A673 (cell line): ENCODE measurements around the gene NEMP2. TPM values are rescaled to one million over a fixed set of nuclear protein-coding genes. Genes with fewer than 3 reads are reported as not detected.

Source experiments
- BruUV-seq: library from RNA; stranded (reverse); fragments of 400-500 nt; replicated peaks from 2 replicates; lab custom pipeline; 2021; lab: Mats Ljungman, UMichigan
- CTCF ChIA-PET: fragments of 300-600 bp; sonication (Branson Sonifier 250); formaldehyde crosslinking; loops from one replicate; lab custom pipeline; 2022; ENCODE audit warnings: antibody characterized with exemption; lab: Charles Lee
- POLR2A ChIA-PET: fragments of 300-600 bp; sonication (Branson Sonifier 250); formaldehyde crosslinking; loops from one replicate; lab custom pipeline; 2022; ENCODE audit warnings: antibody characterized with exemption; ENCODE audit not compliant: low non-redundant PET; lab: Charles Lee
- DNase-seq: peaks from one replicate; pipeline ENCODE4 v3.0.0-alpha.2; 2015; ENCODE audit warnings: low spot score
- H3K27ac ChIP-seq: fragments of 200-600 bp; sonication (generic); 2 replicates; pipeline ENCODE4 v1.5.1; 2016; ENCODE audit warnings: mixed run types, low read depth, mild to moderate bottlenecking, mixed read lengths, antibody characterized with exemption, low read length; ENCODE audit not compliant: poor library complexity, severe bottlenecking
- H3K27me3 ChIP-seq: fragments of 200-600 bp; sonication (generic); replicated peaks from 2 replicates; pipeline ENCODE4 v1.6.1; 2017; ENCODE audit warnings: mixed run types, low read depth, mild to moderate bottlenecking, mixed read lengths, antibody characterized with exemption, low read length; ENCODE audit not compliant: insufficient read depth, poor library complexity
- H3K36me3 ChIP-seq: fragments of 200-600 bp; sonication (generic); 2 replicates; pipeline ENCODE4 v1.6.1; 2016; ENCODE audit warnings: mixed run types, mild to moderate bottlenecking, mixed read lengths, antibody characterized with exemption, low read length; ENCODE audit not compliant: insufficient read depth, poor library complexity, severe bottlenecking
- H3K4me1 ChIP-seq: fragments of 200-600 bp; sonication (generic); 2 replicates; pipeline ENCODE4 v1.6.1; 2017; ENCODE audit warnings: mixed run types, mild to moderate bottlenecking, mixed read lengths, antibody characterized with exemption, low read length; ENCODE audit not compliant: insufficient read depth, poor library complexity, severe bottlenecking
- H3K4me3 ChIP-seq: fragments of 200-600 bp; sonication (generic); 2 replicates; pipeline ENCODE4 v1.5.1; 2016; ENCODE audit warnings: low read depth, mixed run types, mild to moderate bottlenecking, mixed read lengths, low read length; ENCODE audit not compliant: poor library complexity, severe bottlenecking
- H3K9me3 ChIP-seq: fragments of 200-600 bp; sonication (generic); 2 replicates; pipeline ENCODE4 v1.6.1; 2016; ENCODE audit warnings: mixed run types, low read depth, mild to moderate bottlenecking, mixed read lengths, antibody characterized with exemption, low read length; ENCODE audit not compliant: poor library complexity, severe bottlenecking
- EZH2 ChIP-seq: fragments of 200-600 bp; sonication (generic); IDR thresholded peaks from 2 replicates; pipeline ENCODE4 v1.6.1; 2017; ENCODE audit warnings: borderline replicate concordance, low read depth, mild to moderate bottlenecking, mixed read lengths, antibody characterized with exemption, low read length; ENCODE audit not compliant: poor library complexity, severe bottlenecking
- intact Hi-C: fragments of 100-400 bp; cut with micrococcal nuclease; formaldehyde crosslinking; loops from one replicate; pipeline ENCODE4 v1.10.0; 2022; ENCODE audit not compliant: unreplicated experiment
- total RNA-seq: library from RNA; stranded (reverse); gene quantifications from 2 replicates; pipeline ENCODE4 v1.2.3, GENCODE V29; 2021
- TF ChIP-seq, protein P1 (sequence below): fragments of 300-800, 200-600 bp; sonication (generic); conservative IDR thresholded peaks from 2 replicates; pipeline ENCODE4 v1.5.1; 2017; ENCODE audit warnings: low read depth, mild to moderate bottlenecking, antibody characterized with exemption, low read length, moderate library complexity, mixed read lengths

NEMP2 gene
- total RNA-seq, 1 experiment from 2014 or later: 12.6 TPM

GRCh38 chr2:190527214-190527613 is 7.3 kb downstream of the NEMP2 start:
- no peaks in the 10 kb centered on the region for H3K36me3 ChIP-seq
- POLR2A ChIA-PET: no interaction called here
- no peaks in the 10 kb centered on the region for H3K9me3 ChIP-seq
- no peaks in the 10 kb centered on the region for H3K27me3 ChIP-seq
- no peak for TF ChIP-seq EZH2
- no TSS peak for BruUV-seq
- no peak overlapping the region for H3K4me3 ChIP-seq
- CTCF ChIA-PET: no interaction called here
- no peak for DNase-seq
- H3K4me1 ChIP-seq: peaks cover 16% of the 10 kb centered on the region
- H3K27ac ChIP-seq: no peak overlapping the region
- intact Hi-C loops: no loop called here

- Histone ChIP-seq H3K27ac (no peak overlapping the region), H3K4me1 (peaks cover 13% of the 10 kb centered on the region), H3K4me3 (no peak overlapping the region), H3K36me3 (no peaks in the 10 kb centered on the region), H3K27me3 (no peaks in the 10 kb centered on the region), H3K9me3 (no peaks in the 10 kb centered on the region)
- DNase-seq: no peak
- no TSS peak for BruUV-seq
- POLR2A ChIA-PET: no interaction called here
- TF ChIP-seq EZH2: no peak
- TF ChIP-seq, protein P1, sequence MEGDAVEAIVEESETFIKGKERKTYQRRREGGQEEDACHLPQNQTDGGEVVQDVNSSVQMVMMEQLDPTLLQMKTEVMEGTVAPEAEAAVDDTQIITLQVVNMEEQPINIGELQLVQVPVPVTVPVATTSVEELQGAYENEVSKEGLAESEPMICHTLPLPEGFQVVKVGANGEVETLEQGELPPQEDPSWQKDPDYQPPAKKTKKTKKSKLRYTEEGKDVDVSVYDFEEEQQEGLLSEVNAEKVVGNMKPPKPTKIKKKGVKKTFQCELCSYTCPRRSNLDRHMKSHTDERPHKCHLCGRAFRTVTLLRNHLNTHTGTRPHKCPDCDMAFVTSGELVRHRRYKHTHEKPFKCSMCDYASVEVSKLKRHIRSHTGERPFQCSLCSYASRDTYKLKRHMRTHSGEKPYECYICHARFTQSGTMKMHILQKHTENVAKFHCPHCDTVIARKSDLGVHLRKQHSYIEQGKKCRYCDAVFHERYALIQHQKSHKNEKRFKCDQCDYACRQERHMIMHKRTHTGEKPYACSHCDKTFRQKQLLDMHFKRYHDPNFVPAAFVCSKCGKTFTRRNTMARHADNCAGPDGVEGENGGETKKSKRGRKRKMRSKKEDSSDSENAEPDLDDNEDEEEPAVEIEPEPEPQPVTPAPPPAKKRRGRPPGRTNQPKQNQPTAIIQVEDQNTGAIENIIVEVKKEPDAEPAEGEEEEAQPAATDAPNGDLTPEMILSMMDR: no peak
- CTCF ChIA-PET: no interaction called here
- intact Hi-C loops: no loop called here
These were observed 8.3 kb downstream of the NEMP2 start for GRCh38 chr2:190526105-190526750.

DNA sequence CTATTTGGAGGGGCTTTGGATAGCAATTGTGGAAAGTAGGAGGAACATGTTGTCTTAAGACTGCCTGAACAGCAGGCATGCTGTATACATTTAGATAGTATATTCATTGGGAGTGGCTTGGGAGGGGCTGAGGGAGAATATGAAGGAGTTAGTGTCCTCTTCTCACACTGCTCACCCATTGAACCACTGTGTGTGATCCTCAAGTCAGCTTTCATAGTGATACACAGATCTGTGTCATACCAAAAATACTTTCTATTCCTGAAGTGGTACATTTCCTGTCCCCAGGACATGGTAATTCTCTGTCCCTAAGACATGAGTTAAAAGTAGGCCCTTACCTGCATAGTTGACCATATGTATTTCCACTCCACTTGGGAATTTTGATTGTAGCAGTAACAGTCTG is 9.6 kb downstream of the NEMP2 start:
- DNase-seq: no peak
- Histone ChIP-seq H3K36me3 (no peaks in the 10 kb centered on the region), H3K4me3 (no peak overlapping the region), H3K27ac (no peak overlapping the region), H3K9me3 (no peaks in the 10 kb centered on the region), H3K27me3 (no peaks in the 10 kb centered on the region), H3K4me1 (peaks cover 7% of the 10 kb centered on the region)
- no TSS peak for BruUV-seq
- TF ChIP-seq EZH2: no peak
- TF ChIP-seq, protein P1: no peak
- ChIA-PET POLR2A (no interaction called here), CTCF (no interaction called here)
- intact Hi-C loops: no loop called here
